Endometrium (tissue), 2 donors: ENCODE measurements around the gene FHAD1.
A peak's percentile ranks its signal among the peaks of the same experiment; 100 is the strongest.

Experiments used
- FAIRE-seq: peaks from 2 replicates; lab custom pipeline; 2012; peaks lifted over from hg19 to GRCh38; lab: Jason Lieb, UNC
- donor health status: control.
- donor health status: control.

FHAD1 gene

DNA sequence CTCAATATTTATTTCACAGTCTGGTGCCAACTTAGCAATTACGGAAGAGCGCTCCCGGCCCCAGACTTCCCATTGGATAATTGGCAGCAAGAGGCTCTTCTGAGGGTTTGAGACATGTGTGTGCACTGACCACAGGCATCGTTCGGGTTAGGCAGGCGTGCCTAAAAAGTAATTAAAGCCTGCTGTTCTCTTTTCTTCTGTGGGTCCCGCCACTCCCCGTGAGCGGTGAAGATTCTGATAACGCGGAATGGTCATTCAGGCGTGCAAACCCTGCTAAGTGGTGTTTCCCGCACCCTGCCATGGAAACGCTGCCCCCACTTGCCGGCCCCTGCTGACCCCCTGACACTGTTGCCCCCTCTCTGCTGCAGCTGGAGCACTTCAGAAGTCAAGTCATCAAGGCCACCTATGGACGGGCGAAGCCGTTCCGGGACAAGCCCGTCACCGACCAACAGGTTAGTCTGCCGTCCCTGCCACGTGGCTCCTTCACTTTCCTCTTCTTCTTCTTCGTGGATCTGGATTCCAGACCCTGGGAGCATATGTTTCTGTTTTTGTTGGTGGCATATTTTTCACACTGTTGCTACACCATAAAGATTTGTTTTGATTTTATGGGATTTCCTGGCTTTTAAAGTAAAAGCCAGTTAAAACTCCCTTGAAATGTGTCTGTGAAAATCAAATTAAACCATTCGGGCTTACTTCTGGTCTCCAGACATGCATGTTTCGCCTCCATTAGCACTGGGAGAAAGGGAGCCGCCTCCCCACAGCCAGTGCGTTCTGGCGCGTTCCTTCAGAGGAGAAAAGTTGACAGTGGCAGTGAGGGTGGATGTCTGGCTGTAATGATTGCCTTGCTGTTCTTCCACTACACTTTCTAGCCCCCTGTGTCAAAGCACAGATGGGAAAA, 79.9 kb downstream of the FHAD1 start:
- FAIRE-seq, result peak; percentile 60

DNA sequence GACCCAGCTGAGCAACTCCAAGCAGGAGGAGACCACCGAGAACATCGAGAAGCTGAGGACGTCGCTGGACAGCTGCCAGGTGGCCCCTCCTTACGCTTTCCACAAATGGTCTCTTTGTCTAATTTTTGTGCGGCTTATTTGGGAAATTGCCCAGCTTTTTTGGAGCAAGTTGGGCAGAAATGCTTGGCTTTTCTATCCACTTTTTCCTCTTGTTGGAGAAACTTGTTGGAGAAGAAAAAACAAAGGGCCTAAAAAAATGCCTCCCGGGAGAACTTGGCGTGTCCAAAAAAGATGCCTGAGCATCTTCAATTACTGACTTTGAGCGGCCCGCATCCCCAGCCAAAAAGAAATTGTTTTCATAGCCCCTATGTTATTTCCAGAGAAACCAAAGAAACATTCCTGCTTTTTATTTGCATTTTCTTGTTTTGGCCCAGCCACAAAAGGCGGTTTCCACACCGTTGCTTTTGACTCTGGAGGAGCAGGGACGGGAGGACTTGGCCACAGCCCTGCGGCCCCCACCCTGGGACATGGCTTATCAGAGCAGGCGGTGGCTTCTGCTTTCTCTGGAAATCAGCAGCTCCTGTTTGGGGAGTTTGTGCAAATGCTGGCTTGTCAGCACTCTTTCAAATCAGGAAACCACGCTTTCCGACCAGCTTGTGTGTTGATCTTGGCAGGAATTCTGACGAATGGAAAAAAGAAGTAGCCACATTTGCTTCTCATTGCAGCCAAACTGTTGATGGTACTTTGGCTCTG, 81.5 kb downstream of the FHAD1 start:
- peak; percentile 76 for FAIRE-seq

DNA sequence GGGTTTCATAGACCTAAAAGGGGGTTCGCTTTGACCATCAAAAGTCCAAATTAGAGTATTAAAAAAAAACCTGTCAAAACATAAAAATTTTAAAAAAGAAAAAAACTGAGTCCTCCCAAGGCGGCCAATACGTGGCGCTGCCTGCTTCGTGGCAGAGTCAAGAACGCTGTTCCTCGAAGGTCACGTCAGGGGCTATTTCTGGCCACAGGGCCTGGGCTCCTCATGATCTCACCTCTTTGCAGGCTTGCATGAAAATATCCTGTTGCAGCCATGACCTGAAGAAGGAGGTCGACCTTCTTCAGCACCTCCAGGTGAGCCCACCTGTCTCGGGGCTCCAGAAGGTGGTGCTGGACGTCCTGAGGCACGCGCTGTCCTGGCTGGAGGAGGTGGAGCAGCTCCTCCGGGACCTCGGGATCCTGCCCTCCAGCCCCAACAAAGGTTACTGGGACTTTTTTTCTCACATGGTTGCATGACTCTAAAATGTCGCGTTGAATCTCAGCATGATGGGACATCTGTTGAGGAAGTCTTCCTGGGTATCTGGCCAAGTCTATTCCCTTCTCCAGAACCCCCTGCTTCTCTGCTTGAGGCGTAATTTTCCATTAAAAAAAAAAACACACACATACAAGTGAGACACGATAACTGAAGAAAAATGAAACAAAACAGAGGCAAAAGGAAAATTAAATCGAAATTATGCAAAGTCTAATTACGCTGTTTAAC, 82.2 kb downstream of the FHAD1 start:
- FAIRE-seq, result no peak

DNA sequence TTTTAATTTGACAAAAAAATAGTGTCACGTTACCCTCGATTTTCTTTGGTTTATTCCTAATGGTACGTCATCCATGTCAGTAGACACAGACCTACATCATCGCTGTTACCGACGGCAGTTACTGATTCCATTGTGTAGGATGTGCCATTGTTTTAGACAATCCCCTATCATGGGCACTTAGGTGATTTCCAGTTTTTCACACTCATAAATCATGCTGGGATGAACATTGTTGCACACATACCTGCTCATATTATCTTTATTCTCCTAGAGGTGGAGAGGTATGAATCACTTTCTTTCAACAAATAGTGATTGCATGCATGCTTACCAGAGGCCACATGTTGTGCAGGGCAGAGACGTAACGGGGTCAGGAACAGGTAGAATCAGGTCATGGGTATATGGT, 83.0 kb downstream of the FHAD1 start:
- no peak for FAIRE-seq

DNA sequence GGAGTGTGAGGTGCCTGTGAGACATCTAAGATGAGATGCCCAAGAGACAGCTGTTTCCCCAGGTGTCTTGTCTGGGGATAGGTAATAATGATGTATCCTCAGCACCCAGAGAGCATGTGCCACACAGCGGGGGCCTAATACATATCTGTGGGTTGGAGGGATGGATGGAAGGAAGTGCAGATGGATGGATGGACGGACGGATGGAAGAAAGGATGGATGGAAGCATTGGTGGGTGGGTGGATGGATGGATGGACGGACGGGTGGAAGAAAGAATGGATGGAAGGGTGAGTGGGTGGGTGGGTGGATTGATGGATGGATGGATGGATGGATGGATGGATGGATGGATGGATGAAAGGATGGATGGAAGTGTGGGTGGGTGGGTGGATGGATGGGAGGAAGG, 84.2 kb downstream of the FHAD1 start:
- FAIRE-seq, result no peak

DNA sequence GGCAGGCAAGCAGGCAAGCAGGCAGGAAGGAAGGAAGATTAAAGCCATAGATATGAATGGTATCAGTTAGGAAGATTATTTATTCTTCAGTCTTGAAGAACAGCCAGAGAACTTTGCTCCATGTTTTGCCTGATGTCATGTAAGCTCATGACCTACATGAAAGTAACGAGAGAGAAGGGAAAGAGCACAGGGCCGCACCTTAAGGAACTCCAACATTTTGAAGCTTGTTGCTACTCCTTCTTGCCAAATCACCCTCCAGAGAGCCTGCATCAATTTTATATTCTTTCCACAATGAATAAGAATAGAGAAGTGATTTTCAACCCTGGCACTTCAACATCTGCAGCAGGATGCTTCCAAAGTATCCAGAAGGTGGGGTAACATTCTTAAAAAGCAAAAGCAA, 84.7 kb downstream of the FHAD1 start:
- FAIRE-seq, result no peak

DNA sequence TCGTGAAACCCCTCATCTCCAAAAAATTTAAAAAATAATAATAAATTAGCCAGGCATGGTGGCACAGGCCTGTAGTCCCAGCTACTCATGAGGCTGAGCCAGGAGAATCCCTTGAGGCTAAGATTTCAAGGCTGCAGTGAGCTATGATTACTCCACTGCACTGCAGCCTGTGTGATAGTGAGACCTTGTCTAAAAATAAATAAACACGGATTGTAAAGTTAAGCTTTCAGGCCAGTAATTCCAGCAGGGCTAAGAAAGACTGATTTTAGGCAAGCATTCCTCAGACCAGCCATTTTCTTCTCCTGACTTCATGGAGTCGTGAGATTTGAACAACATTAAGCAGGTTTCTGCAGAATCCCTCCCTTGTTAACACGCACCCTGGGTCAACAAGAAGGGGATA, 85.5 kb downstream of the FHAD1 start:
- FAIRE-seq, result no peak

DNA sequence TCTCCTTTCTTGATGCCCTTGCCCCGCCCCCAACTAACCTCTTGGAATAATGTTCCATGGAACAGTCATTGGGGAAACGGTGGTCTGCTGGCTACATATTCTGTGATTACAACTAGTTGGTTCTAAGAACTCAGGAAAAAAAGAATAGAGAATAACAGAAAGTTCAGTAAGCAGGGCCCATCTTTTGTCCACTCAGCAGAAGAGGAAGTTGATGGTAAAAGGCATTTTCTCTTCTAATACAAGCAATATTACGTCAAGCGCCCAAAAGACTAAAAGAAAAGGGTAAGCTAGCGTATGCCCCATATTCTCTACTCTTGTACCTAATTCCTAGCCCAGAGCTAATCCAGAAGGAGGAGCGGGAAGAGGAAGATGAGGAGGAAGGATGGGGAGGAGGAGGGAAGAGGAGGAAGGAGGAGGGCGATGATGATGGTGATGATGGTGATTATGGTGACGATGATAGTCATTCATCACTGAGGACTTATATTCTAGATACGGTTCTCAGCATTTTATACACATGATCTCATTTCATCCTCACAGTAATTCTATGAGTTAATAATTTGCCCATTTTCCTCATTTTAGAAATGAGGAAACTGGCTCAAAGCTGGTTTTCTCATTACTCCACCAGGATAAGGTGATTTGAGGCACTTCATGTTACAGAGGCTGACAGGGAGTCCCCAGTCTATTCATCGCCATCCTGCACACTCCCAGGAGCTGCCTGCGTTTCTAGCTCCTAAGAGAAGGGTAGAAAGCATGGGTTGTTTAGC, 86.1 kb downstream of the FHAD1 start:
- FAIRE-seq, result no peak

DNA sequence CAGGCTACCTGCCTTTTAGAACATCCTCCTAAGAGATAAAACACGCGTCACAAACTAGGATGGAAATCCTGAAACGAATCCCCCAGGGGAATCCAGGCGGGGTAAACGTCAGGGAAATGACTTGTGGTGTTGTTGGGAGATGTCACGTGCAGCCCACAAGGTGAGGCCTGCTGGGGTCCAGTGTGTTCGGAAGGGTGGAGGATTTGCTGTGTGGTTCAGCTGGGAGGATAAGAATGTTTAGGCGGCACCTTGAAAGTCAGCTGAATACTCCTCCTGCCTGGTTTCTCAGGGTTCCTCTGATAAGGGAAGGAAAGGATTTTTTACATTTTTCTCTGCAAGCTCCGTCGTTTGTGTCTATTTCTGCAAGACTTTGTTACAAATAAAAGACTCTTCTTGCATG, 88.0 kb downstream of the FHAD1 start:
- no peak for FAIRE-seq

DNA sequence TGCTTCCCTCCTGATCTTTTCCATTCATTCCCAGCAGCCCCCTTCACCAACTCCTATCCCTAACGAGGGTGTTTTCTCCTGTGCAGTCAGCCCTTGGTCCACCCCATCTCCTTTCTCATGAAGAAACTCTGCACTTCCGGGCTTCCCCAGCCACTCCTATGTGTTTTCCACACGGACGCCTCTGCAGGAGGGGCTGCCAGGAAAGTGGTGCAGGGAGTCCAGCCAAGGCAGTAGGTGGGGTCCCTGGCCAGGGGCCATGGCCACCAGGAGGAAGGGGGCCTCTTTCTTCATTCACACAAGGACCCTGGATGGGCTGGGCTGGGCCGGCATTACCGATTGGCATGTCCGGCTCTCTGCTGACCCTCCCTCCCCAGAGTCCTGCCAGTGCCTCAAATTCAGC, 89.8 kb downstream of the FHAD1 start:
- FAIRE-seq, result no peak

DNA sequence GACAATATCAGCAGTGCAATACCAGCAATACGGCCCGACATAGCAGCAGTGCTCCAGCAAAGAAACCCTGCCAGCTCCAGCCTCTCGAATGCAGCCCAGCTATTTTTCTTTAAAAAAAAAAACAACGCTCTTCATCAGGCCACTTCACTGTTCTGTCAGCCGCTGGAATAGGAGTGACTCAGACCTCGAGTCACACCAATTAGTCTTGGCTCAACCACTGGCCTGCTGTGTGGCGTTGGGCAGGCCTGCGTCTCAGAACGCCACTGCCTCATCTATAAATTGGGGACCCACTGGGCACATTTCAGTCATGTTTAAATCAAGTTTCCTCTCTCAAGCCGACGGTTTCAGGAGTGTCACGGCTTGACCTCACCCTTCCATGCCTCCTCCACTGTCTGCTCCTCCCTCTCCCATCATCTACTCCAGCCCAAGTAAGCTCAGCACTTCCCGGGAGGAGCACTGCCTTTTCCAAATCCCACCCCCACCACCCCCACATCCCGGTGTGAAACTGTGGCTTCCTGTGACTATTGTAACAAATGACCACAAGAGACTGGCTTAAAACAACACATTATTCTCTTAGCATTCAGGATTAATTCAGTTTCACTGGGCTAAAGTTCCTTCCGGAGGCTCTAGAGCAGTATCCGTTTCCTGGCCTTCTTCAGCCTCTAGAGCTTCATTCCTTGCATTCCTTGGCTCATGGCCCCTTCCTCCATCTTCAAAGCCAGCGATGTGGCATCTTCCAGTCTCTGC, 90.8 kb downstream of the FHAD1 start:
- FAIRE-seq, result no peak

DNA sequence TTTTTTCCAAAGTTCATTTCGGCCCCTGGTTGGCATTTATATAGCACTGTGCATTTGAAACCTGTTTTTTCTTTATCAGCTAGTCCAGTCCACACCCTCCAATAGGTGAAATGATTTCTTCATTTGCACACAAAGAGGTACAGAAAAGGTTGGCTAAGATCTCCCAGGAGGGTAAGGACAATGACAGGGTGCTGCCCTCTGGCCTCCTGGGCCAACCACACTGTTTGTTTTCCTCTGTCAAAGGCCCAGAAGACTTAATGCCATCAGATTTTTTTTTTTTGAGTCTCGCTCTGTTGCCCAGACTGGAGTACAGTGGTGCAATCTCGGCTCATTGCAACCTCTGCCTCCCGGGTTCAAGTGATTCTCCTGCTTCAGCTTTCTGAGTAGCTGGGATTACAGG, 92.5 kb downstream of the FHAD1 start:
- no peak for FAIRE-seq

DNA sequence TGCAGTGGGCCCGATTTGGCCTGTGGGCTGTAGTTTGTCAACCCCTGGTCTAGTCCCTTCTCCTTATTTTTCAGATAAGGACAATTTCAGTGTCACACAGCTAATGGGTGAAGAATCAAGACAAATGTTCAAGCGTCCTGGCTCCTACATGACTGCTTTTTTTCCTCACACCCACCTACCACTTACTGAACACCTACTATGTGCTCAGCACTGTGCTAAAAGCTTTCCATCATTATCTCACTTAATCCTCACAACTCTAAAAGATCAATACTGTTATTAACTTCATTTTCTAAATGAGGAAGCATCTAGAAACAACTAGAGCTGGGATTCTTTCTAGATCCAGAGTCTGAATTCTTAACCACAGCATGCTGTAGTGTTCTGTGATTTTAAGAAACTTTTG, 94.2 kb downstream of the FHAD1 start:
- no peak for FAIRE-seq

DNA sequence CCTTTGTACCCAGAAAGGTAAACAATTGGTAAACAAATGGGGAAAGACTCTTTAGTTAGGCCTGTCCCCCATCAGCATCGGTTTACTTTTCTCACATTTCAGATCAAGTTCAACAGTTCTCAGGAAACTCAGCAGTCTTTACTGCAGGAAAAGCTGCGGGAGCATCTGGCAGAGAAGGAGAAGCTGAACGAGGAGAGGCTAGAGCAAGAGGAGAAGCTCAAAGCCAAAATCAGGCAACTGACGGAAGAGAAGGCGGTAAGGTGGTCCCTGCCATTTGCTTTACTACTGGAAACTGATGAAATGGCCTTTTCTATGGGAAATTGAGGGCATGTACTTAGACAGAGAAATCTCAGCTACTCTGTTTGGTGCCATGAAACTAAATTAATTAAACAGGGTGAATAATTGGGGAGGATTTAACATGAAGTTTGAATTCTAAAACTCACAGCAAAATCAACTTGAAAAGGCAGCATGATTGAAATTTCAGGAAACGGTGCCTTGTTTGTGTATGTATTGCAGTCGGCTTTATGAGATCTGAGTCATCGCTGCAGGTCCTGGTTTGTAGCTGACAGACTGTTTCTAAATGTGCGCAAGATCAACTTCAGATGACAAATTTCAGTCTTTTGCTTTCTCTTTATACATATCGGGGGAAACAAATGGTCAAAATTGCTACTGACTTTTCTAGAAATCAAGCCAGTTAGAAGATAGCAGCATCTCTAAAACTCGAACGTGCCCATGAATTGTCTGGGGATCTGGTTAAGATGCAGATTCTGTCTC, 94.8 kb downstream of the FHAD1 start:
- no peak for FAIRE-seq

DNA sequence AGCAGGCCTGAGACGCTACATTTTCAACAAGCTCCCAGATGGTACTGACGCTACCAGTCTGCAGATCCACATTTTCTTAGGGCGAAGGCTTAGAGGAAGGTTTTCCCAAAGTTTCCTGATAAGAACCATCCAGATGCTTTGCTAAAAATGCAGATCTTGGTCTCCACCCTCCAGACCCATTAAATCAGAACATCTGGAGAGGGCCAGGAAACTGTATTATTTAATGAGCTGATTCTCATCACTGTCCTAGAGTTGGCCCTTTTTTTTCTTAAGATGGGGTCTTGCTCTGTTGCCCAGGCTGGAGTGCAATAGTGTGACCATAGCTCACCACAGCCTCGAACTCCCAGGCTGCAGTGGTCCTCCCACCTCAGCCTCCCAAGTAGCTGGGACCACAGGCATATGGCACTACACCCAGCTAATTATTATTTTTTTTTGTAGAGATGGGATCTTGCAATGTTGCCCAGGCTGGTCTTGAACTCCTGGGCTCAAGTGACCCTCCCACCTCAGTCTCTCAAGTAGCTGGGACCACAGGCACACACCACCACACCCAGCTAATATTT, 95.5 kb downstream of the FHAD1 start:
- FAIRE-seq, result no peak

DNA sequence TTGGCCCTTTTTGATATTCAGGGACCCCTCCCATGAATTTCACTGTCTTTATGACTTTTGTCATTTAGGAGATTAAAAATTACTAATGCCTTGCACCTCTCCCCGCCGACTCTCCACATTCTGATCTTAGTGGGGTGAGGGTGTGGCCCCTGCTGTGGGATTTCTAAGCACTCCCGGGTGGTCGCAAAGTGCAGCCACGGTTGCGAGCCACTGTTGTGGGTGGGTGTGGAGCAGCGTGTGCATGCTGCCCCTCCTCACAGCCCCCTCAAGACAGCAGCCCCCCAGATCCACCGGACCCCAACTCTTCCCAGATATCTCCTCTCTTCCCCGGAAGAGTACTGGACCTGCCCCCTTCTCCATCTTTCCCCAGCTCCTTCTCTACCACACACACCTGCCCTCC, 96.1 kb downstream of the FHAD1 start:
- no peak for FAIRE-seq

DNA sequence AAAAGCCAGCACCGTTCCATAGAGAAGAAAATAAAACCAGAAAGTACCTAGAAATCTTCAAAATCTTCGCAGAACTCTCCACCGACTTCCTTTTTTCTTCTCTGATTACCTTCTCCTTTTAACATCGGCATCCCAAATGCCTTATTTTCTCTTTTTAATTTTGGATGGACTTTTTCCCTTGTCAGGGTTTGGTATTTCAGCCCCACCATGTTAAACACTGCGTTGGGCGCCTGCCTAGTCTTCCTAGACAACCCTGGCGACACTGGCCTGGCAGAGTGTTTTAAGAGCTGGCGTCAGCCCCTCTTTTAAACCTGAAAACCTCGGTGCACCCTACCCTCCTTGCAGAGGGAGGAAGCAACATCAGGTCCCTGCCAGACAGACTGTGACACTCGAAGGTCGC, 96.7 kb downstream of the FHAD1 start:
- no peak for FAIRE-seq

DNA sequence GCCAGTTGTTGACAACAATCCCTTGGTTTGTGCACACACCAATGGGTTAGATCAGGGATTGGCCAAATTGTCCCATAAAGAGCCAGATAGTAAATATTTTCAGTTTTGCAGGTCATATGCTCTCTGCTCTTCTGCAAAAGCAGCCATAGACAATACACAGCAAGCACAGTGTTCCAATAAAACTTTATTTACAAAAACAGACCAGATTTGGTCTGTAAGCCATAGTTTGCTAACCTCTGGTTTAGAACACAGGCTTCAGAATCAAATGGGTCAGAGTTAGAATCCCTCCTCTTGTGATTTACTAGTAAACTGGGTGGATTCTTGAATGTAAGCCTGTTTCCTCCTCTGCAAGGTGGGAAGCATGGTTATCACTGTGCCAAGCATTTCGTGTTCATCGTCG, 97.4 kb downstream of the FHAD1 start:
- FAIRE-seq, result no peak

DNA sequence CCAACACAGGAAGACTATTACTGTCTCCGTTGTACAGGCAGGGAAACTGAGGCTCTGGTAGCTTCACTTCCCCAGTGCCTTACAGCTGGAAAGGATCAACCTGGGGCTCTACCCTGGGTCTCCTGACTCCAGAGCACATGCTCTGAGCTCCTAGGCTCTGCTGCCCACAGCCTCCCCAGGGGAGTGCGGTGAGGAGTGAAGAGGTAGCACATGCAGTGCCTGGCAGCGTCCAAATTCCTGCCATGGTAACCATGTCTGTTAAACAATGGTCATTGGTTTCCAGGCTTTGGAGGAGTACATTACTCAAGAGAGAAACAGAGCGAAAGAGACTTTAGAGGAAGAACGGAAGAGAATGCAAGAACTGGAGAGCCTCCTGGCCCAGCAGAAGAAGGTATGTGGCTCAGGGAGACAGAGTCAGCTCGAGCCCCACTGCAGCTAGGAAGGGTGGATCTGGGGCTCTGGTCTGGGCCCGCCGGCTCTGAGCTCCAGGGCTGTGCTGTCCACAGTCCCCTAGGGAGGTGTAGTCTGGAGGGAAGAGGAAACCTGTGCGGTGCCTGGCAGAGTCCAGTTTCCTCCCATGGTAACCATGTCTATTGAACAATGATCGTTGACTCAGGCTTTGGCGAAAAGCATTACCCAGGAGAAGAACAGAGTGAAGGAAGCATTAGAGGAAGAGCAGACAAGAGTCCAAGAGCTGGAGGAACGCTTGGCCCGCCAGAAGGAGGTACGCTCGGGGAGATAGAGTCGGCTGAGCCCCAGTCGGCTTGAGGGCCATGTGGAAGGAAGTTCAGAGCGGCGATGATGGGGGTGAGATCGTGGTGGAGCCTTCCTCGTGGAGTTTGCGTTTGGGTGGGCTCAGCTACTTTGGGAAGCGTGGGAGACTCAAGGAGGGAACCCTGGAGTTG, 98.0 kb downstream of the FHAD1 start:
- no peak for FAIRE-seq
